HepG2 (cell line): ENCODE results near the gene GRAP. TPM values are rescaled to one million over a fixed set of nuclear protein-coding genes. Genes with fewer than 3 reads are reported as not detected.

ENCODE experiments used
- DDIT3 ChIP-seq: sonication (generic); formaldehyde crosslinking; IDR thresholded peaks from 2 replicates; pipeline ENCODE4 v1.4.0; 2020; ENCODE audit warnings: mild to moderate bottlenecking, missing genetic modification reagents
- MED8 ChIP-seq: sonication (generic); formaldehyde crosslinking; IDR thresholded peaks from 2 replicates; pipeline ENCODE4 v1.8.1; 2023; ENCODE audit warnings: mild to moderate bottlenecking, missing genetic modification reagents; ENCODE audit not compliant: insufficient replicate concordance
- NFKBIZ ChIP-seq: IDR thresholded peaks from 2 replicates; pipeline ENCODE4 v1.6.1; 2018; ENCODE audit warnings: missing genetic modification reagents, missing compliant biosample characterization
- NFYB ChIP-seq: sonication (generic); formaldehyde crosslinking; IDR thresholded peaks from 2 replicates; pipeline ENCODE4 v1.4.0; 2020; ENCODE audit warnings: missing genetic modification reagents
- POLR2AphosphoS2 ChIP-seq: IDR thresholded peaks from 2 replicates; pipeline ENCODE4 v1.6.1; 2011; ENCODE audit warnings: low read depth, low read length, improper control_type of control experiment
- PRDM10 ChIP-seq: sonication (generic); formaldehyde crosslinking; IDR thresholded peaks from 2 replicates; pipeline ENCODE4 v1.4.0; 2020; ENCODE audit warnings: low read depth, missing genetic modification reagents
- PRDM4 ChIP-seq: sonication (generic); formaldehyde crosslinking; IDR thresholded peaks from 2 replicates; pipeline ENCODE4 v1.9.0; 2021; ENCODE audit warnings: missing genetic modification reagents, borderline replicate concordance
- SYNCRIP ChIP-seq: fragments of 200-400 bp; formaldehyde crosslinking; IDR thresholded peaks from 2 replicates; pipeline ENCODE4 v1.6.1; 2018; ENCODE audit warnings: mild to moderate bottlenecking, low read depth, low read length; ENCODE audit not compliant: insufficient read depth
- THAP11 ChIP-seq: IDR thresholded peaks from 2 replicates; pipeline ENCODE4 v1.6.1; 2016; ENCODE audit warnings: missing biosample characterization, missing genetic modification reagents
- ZBTB38 ChIP-seq: sonication (generic); formaldehyde crosslinking; IDR thresholded peaks from 2 replicates; pipeline ENCODE4 v1.5.1; 2020; ENCODE audit warnings: mild to moderate bottlenecking, missing genetic modification reagents
- ZNF138 ChIP-seq: sonication (generic); formaldehyde crosslinking; IDR thresholded peaks from 2 replicates; pipeline ENCODE4 v1.5.0; 2020; ENCODE audit warnings: mild to moderate bottlenecking, low read depth, missing genetic modification reagents
- ZNF317 ChIP-seq: sonication (generic); formaldehyde crosslinking; IDR thresholded peaks from 2 replicates; pipeline ENCODE4 v1.5.0; 2020; ENCODE audit warnings: mild to moderate bottlenecking, missing genetic modification reagents
- ZNF329 ChIP-seq: sonication (generic); formaldehyde crosslinking; IDR thresholded peaks from 2 replicates; pipeline ENCODE4 v1.9.0; 2021; ENCODE audit warnings: low read depth, mild to moderate bottlenecking, missing genetic modification reagents
- ZNF383 ChIP-seq: sonication (generic); formaldehyde crosslinking; IDR thresholded peaks from 2 replicates; pipeline ENCODE4 v1.4.0; 2020; ENCODE audit warnings: missing genetic modification reagents, mild to moderate bottlenecking, borderline replicate concordance
- ZNF414 ChIP-seq: sonication (generic); formaldehyde crosslinking; IDR thresholded peaks from 2 replicates; pipeline ENCODE4 v1.5.0; 2020; ENCODE audit warnings: missing genetic modification reagents
- ZNF552 ChIP-seq: sonication (generic); formaldehyde crosslinking; IDR thresholded peaks from 2 replicates; pipeline ENCODE4 v1.9.0; 2022; ENCODE audit warnings: missing genetic modification reagents, mild to moderate bottlenecking, borderline replicate concordance
- ZSCAN21 ChIP-seq: sonication (generic); formaldehyde crosslinking; IDR thresholded peaks from 2 replicates; pipeline ENCODE4 v1.8.0; 2022; ENCODE audit warnings: mild to moderate bottlenecking, missing genetic modification reagents, moderate library complexity, borderline replicate concordance
- polyA plus RNA-seq, 8 experiments: library from polyadenylated mRNA; depleted of rRNA in 3 of 8; stranded (reverse) in 7 of 8; unstranded in 1 of 8; fragments of >200 nt; fragmentation: Illumina TruSeq in 4 of 8; extraction: Trizol in 4 of 8; gene quantifications; 2 replicates each; pipeline versions ENCODE4 v1.2.1 to v1.2.3, GENCODE V29; 2011 to 2016; ENCODE audit warnings: low read depth in 4 of 8, missing spikeins in 1 of 8, mixed read lengths in 1 of 8; ENCODE audit not compliant: insufficient read depth in 1 of 8
- total RNA-seq, 5 experiments: library from RNA; depleted of rRNA; stranded (reverse); fragments of >200 nt; fragmentation: Illumina TruSeq; extraction: Trizol; gene quantifications; 2 replicates each; pipeline ENCODE4 v1.2.3, GENCODE V29; 2016; ENCODE audit warnings: low read depth in 1 of 5
- TF ChIP-seq, protein P1 (sequence below): sonication (generic); formaldehyde crosslinking; IDR thresholded peaks from 2 replicates; pipeline ENCODE4 v1.5.1; 2020; ENCODE audit warnings: missing genetic modification reagents, mild to moderate bottlenecking, borderline replicate concordance
- TF ChIP-seq, protein P2 (sequence below): IDR thresholded peaks from 2 replicates; pipeline ENCODE4 v1.6.1; 2016; ENCODE audit warnings: control low read depth

Gene GRAP
- total and polyA plus RNA-seq, 2 of the 13 experiments (the other 11 are each of a cell fraction or from before 2014, with no cell fraction given) = 0.77 to 1.7 TPM

DNA sequence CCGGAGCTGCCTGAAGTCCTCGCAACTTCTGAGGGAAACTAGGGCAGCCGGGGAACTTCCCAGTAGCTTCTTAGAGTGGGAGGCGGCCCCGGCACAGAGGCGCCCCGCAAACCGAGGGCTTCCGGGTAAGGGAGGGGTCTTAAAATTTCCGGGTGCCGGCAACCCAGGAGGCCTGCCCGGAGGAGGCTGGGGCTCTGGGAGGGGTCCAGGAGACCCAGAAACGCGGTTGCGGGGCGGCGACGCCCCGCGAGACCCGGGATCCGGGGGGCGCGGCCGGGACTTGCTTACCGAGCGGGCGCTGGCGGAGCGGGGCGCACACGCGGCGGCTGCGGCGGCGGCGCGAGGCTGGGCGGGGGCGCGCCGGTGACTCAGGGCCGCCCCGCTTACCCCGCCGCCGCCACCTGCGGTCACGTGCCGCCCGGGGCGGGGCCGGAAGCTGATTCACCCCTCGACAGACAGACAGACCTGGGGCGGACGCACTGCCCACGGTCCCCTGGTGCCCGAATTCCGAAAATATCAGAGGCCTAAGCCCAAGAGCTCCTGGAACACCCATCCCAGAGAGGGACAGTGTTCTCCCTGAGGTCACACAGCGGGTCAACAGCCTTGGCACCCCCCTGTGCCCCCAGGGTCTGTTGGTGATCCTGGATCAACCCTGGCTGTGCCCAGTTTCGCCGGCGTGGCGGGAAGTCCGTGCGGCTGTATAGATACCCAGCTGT, 42.2 kb downstream of the GRAP start, which contains the start of gene FAM83G (continued):
- TF ChIP-seq PRDM4 (CRISPR knock-in tag) (no peak), NFYB (CRISPR knock-in tag) (no peak), ZNF138 (no peak), ZNF414 (no peak), ZNF552 (no peak), ZNF383 (CRISPR knock-in tag) (no peak), NFKBIZ (no peak), DDIT3 (no peak), ZNF317 (CRISPR knock-in tag) (no peak), PRDM10 (no peak), MED8 (CRISPR knock-in tag) (no peak), ZBTB38 (no peak), POLR2AphosphoS2 (no peak), SYNCRIP (no peak), ZNF329 (CRISPR knock-in tag) (peak; percentile 77; the same call in 1 of the 2 replicates), ZSCAN21 (CRISPR knock-in tag) (no peak), THAP11 (CRISPR knock-in tag) (peak; percentile 59; the same call in 1 of the 2 replicates)
- TF ChIP-seq, protein P1, sequence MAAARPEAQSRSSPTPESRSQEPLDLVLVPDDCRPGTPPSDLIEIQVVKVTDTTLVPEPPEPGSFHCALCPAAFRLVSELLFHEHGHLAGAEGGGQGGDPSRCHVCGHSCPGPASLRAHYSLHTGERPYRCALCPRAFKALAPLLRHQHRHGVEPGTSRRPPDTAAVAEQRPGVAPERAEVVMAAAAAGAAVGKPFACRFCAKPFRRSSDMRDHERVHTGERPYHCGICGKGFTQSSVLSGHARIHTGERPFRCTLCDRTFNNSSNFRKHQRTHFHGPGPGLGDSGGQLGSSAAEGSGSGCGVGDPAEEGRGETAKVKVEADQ (CRISPR knock-in tag) = 0 out of 2 replicates have a peak, but pooled peaks have one; percentile 22
- TF ChIP-seq, protein P2, sequence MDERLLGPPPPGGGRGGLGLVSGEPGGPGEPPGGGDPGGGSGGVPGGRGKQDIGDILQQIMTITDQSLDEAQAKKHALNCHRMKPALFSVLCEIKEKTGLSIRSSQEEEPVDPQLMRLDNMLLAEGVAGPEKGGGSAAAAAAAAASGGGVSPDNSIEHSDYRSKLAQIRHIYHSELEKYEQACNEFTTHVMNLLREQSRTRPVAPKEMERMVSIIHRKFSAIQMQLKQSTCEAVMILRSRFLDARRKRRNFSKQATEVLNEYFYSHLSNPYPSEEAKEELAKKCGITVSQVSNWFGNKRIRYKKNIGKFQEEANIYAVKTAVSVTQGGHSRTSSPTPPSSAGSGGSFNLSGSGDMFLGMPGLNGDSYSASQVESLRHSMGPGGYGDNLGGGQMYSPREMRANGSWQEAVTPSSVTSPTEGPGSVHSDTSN (CRISPR knock-in tag) = no peak
